Measurements from ENCODE around the gene ARHGEF12. TPM values are rescaled to one million over a fixed set of nuclear protein-coding genes. Genes with fewer than 3 reads are reported as not detected.
A peak's percentile ranks its signal among the peaks of the same experiment; 100 is the strongest.

Gene ARHGEF12
- total RNA-seq, 2 donors from 2014 or later: 27.1 to 38.2 TPM

DNA sequence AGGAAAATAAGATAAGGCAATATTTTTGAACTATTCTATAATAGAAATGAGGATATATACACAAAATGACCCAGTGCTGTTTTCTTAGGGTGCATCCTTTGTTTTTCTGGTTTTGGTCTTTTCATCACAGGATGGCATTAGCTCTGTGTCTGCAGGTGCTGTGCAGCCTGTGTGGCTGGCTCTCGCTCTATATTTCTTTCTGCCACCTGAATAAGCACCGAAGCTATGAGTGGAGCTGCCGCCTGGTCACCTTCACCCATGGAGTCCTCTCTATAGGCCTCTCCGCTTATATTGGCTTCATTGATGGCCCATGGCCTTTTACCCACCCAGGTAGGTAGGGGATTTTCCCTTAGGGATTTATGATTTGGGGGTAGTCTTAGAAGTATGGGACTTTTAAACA, 8.9 kb upstream of the ARHGEF12 start:
- DNase-seq (ENCODE audit: low spot score) (no peak), ATAC-seq (no peak)
- Mint-ChIP-seq H3K36me3 (no peaks in the 10 kb centered on the region), H3K9me3 (no peaks in the 10 kb centered on the region), H3K27ac (no peak overlapping the region), H3K4me1 (ENCODE audit: low read depth in 2 of 2) (peaks cover 6 to 8% of the 10 kb centered on the region in 2 donors), H3K27me3 (peaks cover 60 to 64% of the 10 kb centered on the region in 2 donors), H3K4me3 (no peak overlapping the region)

DNA sequence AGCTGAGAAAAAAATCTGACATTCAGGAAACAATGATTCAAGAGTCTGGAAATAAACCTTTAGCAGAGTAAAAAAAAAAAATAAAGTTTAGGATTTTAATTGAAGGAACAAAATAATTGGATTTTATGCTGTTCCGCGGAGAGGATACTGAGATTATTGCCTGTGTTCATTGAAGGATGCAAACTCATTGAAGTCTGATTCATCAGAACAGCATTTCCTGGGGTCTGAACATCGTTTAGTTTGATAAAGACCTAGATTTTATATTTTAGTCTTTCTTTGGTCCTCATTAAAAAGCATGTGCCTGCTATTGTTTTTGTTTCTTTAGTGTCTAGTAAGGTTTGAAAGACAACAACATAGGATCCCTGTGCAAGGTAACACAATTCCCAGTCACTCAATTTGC, 6.7 kb upstream of the ARHGEF12 start:
- H3K27me3 Mint-ChIP-seq: peaks cover 51 to 52% of the 10 kb centered on the region in 2 donors
- H3K36me3 Mint-ChIP-seq: no peaks in the 10 kb centered on the region
- DNase-seq (ENCODE audit: low spot score) (no peak), ATAC-seq (no peak)
- no peak overlapping the region for H3K27ac Mint-ChIP-seq
- peaks cover 6 to 8% of the 10 kb centered on the region in 2 donors for H3K4me1 Mint-ChIP-seq (ENCODE audit: low read depth in 2 of 2)
- H3K4me3 Mint-ChIP-seq: no peak overlapping the region
- no peaks in the 10 kb centered on the region for H3K9me3 Mint-ChIP-seq

DNA sequence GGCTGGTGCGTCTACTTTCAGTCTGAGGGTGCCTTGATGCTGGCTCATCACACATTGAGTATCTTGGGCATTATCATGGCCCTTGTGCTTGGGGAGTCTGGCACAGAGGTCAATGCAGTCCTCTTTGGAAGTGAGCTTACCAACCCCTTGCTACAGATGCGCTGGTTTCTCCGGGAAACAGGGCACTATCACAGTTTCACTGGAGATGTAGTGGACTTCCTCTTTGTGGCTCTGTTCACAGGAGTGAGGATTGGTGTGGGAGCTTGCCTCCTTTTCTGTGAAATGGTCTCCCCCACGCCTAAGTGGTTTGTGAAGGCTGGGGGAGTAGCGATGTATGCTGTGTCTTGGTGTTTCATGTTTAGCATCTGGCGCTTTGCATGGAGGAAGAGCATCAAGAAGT, 6.2 kb upstream of the ARHGEF12 start:
- no peak for DNase-seq (ENCODE audit: low spot score)
- H3K4me3 Mint-ChIP-seq: no peak overlapping the region
- no peaks in the 10 kb centered on the region for H3K9me3 Mint-ChIP-seq
- peaks cover 48% of the 10 kb centered on the region in 2 donors for H3K27me3 Mint-ChIP-seq
- H3K4me1 Mint-ChIP-seq (ENCODE audit: low read depth in 2 of 2): peaks cover 7 to 9% of the 10 kb centered on the region in 2 donors
- no peaks in the 10 kb centered on the region for H3K36me3 Mint-ChIP-seq
- ATAC-seq: no peak
- H3K27ac Mint-ChIP-seq: no peak overlapping the region

GRCh38 chr11:120331301-120331996, 4.8 kb upstream of the ARHGEF12 start:
- no peak for ATAC-seq
- Mint-ChIP-seq H3K9me3 (no peaks in the 10 kb centered on the region), H3K4me1 (ENCODE audit: low read depth in 2 of 2) (peaks cover 5 to 12% of the 10 kb centered on the region in 2 donors)

GRCh38 chr11:120332822-120333716, 3.1 kb upstream of the ARHGEF12 start:
- DNase-seq (ENCODE audit: low spot score) (no peak), ATAC-seq (no peak)
- Mint-ChIP-seq H3K36me3 (peaks cover 6% of the 10 kb centered on the region), H3K4me3 (no peak overlapping the region), H3K27ac (no peak overlapping the region), H3K27me3 (peaks cover 37 to 38% of the 10 kb centered on the region in 2 donors), H3K9me3 (no peaks in the 10 kb centered on the region), H3K4me1 (ENCODE audit: low read depth in 2 of 2) (peaks cover 18 to 20% of the 10 kb centered on the region in 2 donors)

More at GRCh38 chr11:120331301-120331996, 4.8 kb upstream of the ARHGEF12 start:
- Mint-ChIP-seq H3K27me3 (peaks cover 40 to 43% of the 10 kb centered on the region in 2 donors), H3K4me3 (no peak overlapping the region), H3K36me3 (no peaks in the 10 kb centered on the region), H3K27ac (no peak overlapping the region)
- no peak for DNase-seq (ENCODE audit: low spot score)

GRCh38 chr11:120333801-120334200, 2.4 kb upstream of the ARHGEF12 start:
- peaks cover 31 to 36% of the 10 kb centered on the region in 2 donors for H3K27me3 Mint-ChIP-seq
- no peak overlapping the region for H3K27ac Mint-ChIP-seq
- no peak for ATAC-seq

DNA sequence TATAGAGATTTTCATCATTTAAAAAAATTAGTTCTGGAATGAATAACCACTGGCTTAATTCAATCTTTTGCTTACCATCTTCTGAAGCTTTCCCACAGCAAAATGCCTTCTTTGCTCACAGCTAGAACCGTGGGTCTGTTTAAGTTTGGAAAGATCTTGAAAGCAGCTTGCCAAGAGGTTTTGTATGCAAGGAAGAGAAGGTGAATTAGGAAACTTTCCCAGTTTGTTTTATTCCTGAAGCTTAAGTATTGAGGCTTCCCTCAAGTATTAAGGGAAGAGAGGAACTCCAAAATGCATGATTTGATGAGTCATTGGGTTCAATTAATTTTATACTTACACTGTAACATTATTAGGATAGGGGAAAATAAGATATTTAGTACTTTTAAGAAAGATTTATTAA, 1.9 kb upstream of the ARHGEF12 start:
- H3K4me1 Mint-ChIP-seq (ENCODE audit: low read depth in 2 of 2): peaks cover 24 to 25% of the 10 kb centered on the region in 2 donors
- no peak overlapping the region for H3K27ac Mint-ChIP-seq
- no peak for DNase-seq (ENCODE audit: low spot score)
- H3K36me3 Mint-ChIP-seq: peaks cover 6% of the 10 kb centered on the region
- no peak for ATAC-seq
- H3K9me3 Mint-ChIP-seq: no peaks in the 10 kb centered on the region
- no peak overlapping the region for H3K4me3 Mint-ChIP-seq
- peaks cover 32 to 36% of the 10 kb centered on the region in 2 donors for H3K27me3 Mint-ChIP-seq

More at GRCh38 chr11:120333801-120334200, 2.4 kb upstream of the ARHGEF12 start:
- no peaks in the 10 kb centered on the region for H3K9me3 Mint-ChIP-seq
- H3K36me3 Mint-ChIP-seq: peaks cover 6% of the 10 kb centered on the region
- peaks cover 22 to 23% of the 10 kb centered on the region in 2 donors for H3K4me1 Mint-ChIP-seq (ENCODE audit: low read depth in 2 of 2)
- DNase-seq (ENCODE audit: low spot score): no peak
- H3K4me3 Mint-ChIP-seq: no peak overlapping the region

DNA sequence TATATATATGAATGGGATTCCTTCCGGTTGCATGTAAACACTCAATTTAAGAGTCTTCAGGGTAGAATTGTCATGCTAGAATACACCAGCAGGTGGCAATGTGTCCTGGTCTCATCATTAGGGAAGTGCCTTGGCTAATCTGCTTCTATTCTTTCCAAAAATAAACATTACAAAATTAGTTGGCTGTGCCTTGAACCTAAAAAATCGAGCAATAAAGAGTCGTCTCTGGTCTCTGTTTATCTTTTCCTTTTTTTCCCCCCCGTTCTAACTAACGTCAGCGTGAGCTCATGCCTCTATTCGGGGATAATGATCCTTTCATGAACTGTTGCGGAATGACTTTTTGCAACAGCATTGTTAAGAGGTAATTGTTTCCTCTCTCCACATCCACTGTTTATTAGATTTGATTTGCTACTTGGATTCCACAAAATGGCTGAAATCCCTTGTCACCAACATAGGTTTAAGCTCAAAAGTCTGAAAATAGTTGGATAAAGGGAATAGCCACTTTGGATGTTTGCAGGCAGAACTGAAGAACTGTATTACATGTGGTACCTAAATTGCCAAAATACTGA, 1.2 kb upstream of the ARHGEF12 start:
- peak overlapping the region; percentile 6 to 56 for H3K27ac Mint-ChIP-seq
- no peak for ATAC-seq
- peaks cover 31% of the 10 kb centered on the region in 2 donors for H3K4me1 Mint-ChIP-seq (ENCODE audit: low read depth in 2 of 2)
- peaks cover 6% of the 10 kb centered on the region for H3K36me3 Mint-ChIP-seq
- peak overlapping the region; percentile 70 for H3K4me3 Mint-ChIP-seq
- H3K9me3 Mint-ChIP-seq: no peaks in the 10 kb centered on the region
- H3K27me3 Mint-ChIP-seq: peaks cover 39 to 40% of the 10 kb centered on the region in 2 donors
- DNase-seq (ENCODE audit: low spot score): peak; percentile 84

- Mint-ChIP-seq H3K27me3 (peaks cover 38 to 43% of the 10 kb centered on the region in 2 donors), H3K4me3 (peak overlapping the region; percentile 70), H3K27ac (peak overlapping the region; percentile 6 to 56), H3K4me1 (ENCODE audit: low read depth in 2 of 2) (peaks cover 34 to 37% of the 10 kb centered on the region in 2 donors), H3K9me3 (no peaks in the 10 kb centered on the region), H3K36me3 (peaks cover 6% of the 10 kb centered on the region)
- ATAC-seq (peak in 1 of 2 donors; percentile 24), DNase-seq (ENCODE audit: low spot score) (no peak)
These were observed 681 bp upstream of the ARHGEF12 start for GRCh38 chr11:120335556-120335907.

GRCh38 chr11:120336641-120337354, 585 bp downstream of the ARHGEF12 start:
- DNase-seq (ENCODE audit: low spot score): peak; percentile 66
- peak overlapping the region; percentile 66 to 92 for H3K27ac Mint-ChIP-seq
- H3K27me3 Mint-ChIP-seq: peaks cover 29 to 38% of the 10 kb centered on the region in 2 donors
- peak overlapping the region; percentile 98 for H3K4me3 Mint-ChIP-seq
- H3K36me3 Mint-ChIP-seq: peaks cover 6% of the 10 kb centered on the region
- H3K9me3 Mint-ChIP-seq: no peaks in the 10 kb centered on the region
- ATAC-seq: peak; percentile 57 to 69
- H3K4me1 Mint-ChIP-seq (ENCODE audit: low read depth in 2 of 2): peaks cover 36 to 37% of the 10 kb centered on the region in 2 donors

- peaks cover 12% of the 10 kb centered on the region for H3K36me3 Mint-ChIP-seq
- peak overlapping the region; percentile 66 to 92 for H3K27ac Mint-ChIP-seq
- ATAC-seq (no peak), DNase-seq (ENCODE audit: low spot score) (no peak)
- H3K4me3 Mint-ChIP-seq: peak overlapping the region; percentile 98
- H3K4me1 Mint-ChIP-seq (ENCODE audit: low read depth in 2 of 2): peaks cover 41 to 43% of the 10 kb centered on the region in 2 donors
- peaks cover 30 to 45% of the 10 kb centered on the region in 2 donors for H3K27me3 Mint-ChIP-seq
- no peaks in the 10 kb centered on the region for H3K9me3 Mint-ChIP-seq
These were observed 1.3 kb downstream of the ARHGEF12 start for GRCh38 chr11:120337355-120338106.

DNA sequence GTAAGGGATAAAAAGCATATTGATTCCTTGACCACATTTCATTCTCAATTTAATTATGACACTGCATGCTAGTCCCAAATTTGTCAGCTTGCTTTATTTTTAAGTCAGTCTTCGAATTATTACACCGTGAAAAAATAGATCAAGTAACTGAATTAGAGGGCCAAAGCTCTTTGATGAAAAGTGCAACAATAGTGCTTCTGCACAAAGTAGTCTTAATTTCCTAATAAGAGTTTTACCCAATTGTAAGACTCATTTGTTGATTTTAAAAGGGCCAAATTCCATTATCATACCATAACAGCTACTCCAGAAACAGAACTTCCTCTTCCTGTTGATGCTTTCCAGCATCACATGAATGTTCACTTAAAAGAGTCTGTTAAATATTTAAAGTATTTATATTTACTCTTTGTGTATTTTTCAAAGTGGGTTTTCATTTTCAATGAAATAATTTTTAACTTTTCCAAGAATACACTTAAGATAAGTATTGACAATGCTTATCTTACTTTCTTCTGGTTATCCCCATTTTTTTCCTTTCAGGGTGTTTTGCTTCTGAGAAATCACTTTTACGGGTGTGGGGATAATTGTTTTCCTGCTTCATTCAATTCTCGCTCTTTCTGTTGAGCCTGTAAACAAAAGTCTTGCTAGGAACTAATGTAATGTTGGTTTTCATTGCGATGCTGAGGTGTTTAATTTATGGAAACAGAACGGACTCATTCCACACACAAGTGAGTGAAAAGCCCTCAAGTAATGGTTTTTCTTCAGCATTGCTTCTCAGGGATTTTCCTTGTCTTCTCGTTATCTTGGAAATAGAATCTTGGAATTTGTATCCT, 2.1 kb downstream of the ARHGEF12 start:
- DNase-seq (ENCODE audit: low spot score) (no peak), ATAC-seq (no peak)
- peak overlapping the region; percentile 98 for H3K4me3 Mint-ChIP-seq
- H3K27ac Mint-ChIP-seq: peak overlapping the region; percentile 66 to 92
- peaks cover 13% of the 10 kb centered on the region for H3K36me3 Mint-ChIP-seq
- peaks cover 41 to 43% of the 10 kb centered on the region in 2 donors for H3K4me1 Mint-ChIP-seq (ENCODE audit: low read depth in 2 of 2)
- H3K27me3 Mint-ChIP-seq: peaks cover 27 to 42% of the 10 kb centered on the region in 2 donors
- H3K9me3 Mint-ChIP-seq: no peaks in the 10 kb centered on the region

All from natural killer cell treated with Interleukin-12 subunit alpha and Interleukin-12 subunit beta and Interleukin-15 and Interleukin-18, amount 100 ng/mL, for 72 hours (primary cell).